ENCODE measurements around the gene POLR3B. TPM values are rescaled to one million over a fixed set of nuclear protein-coding genes. Genes with fewer than 3 reads are reported as not detected.

The POLR3B gene
- total and polyA plus RNA-seq, 12 donors: 2.0 to 12.0 (median 9.2) TPM

GRCh38 chr12:106552228-106552627, 194.7 kb downstream of the POLR3B start:
- WGBS, 2 donors: 88 to 91% methylated on average over 1 of the region's 1 CpG
- intact Hi-C loops (cut with DNase I): no loop called here
- DNase-seq: no peak

More at GRCh38 chr12:106552228-106552627, 194.7 kb downstream of the POLR3B start:
- no peaks in the 10 kb centered on the region for H3K4me1 ChIP-seq
- H3K9me3 ChIP-seq: peaks cover 0 to 22% (median 0%) of the 10 kb centered on the region in 11 donors
- TF ChIP-seq, protein P1, sequence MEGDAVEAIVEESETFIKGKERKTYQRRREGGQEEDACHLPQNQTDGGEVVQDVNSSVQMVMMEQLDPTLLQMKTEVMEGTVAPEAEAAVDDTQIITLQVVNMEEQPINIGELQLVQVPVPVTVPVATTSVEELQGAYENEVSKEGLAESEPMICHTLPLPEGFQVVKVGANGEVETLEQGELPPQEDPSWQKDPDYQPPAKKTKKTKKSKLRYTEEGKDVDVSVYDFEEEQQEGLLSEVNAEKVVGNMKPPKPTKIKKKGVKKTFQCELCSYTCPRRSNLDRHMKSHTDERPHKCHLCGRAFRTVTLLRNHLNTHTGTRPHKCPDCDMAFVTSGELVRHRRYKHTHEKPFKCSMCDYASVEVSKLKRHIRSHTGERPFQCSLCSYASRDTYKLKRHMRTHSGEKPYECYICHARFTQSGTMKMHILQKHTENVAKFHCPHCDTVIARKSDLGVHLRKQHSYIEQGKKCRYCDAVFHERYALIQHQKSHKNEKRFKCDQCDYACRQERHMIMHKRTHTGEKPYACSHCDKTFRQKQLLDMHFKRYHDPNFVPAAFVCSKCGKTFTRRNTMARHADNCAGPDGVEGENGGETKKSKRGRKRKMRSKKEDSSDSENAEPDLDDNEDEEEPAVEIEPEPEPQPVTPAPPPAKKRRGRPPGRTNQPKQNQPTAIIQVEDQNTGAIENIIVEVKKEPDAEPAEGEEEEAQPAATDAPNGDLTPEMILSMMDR (IDR thresholded peaks at IDR 0.05): no peak
- H3K4me3 ChIP-seq: no peak overlapping the region
- H3K27ac ChIP-seq: no peak overlapping the region
- ATAC-seq: no peak
- no peaks in the 10 kb centered on the region for H3K36me3 ChIP-seq
- peaks cover 0 to 10% (median 0%) of the 10 kb centered on the region in 7 donors for H3K27me3 ChIP-seq

Other genes with a start within 250 kb of the POLR3B start
- gene NUAK1, start 218.8 kb upstream of the POLR3B start, total RNA-seq: 10 to 100 TPM; 37.0 to 59.0 (median 47.6) TPM
- gene NUAK1, start 218.8 kb upstream of the POLR3B start, polyA plus RNA-seq: 10 to 100 TPM in 1 of 2 donors, 1 to 10 TPM in 1; 9.8 to 10.8 TPM
- 10 to 100 TPM; 38.5 to 63.2 (median 47.9) TPM for gene CKAP4, start 109.7 kb upstream of the POLR3B start, total RNA-seq
- 10 to 100 TPM; 12.9 to 40.1 TPM for gene CKAP4, start 109.7 kb upstream of the POLR3B start, polyA plus RNA-seq
- 100 to 1,000 TPM in 9 of 10 donors, 10 to 100 TPM in 1; 77.6 to 168 (median 120) TPM for gene TCP11L2, start 55.0 kb upstream of the POLR3B start, total RNA-seq
- 10 to 100 TPM in 1 of 2 donors, 1 to 10 TPM in 1; 4.9 to 15.4 TPM for gene TCP11L2, start 55.0 kb upstream of the POLR3B start, polyA plus RNA-seq
- gene RFX4, start 225.3 kb downstream of the POLR3B start, total RNA-seq: under 1 TPM in 2 of 10 donors, not detected in 8; 0.11 TPM
- under 1 TPM in 1 of 2 donors, not detected in 1; 0.01 TPM for gene RFX4, start 225.3 kb downstream of the POLR3B start, polyA plus RNA-seq